NCI-H128 (cell line): ENCODE results near the gene POLG2.
"Not testable (repeated sequence)": the region's sequence is repeated elsewhere in the genome, so short reads cannot be mapped to it uniquely, and the experiment has no call there.

Source experiments
- DNase-seq: peaks from one replicate; lab custom pipeline; 2025; ENCODE audit not compliant: unreplicated experiment; lab: John Stamatoyannopoulos, UW

Gene POLG2

DNA sequence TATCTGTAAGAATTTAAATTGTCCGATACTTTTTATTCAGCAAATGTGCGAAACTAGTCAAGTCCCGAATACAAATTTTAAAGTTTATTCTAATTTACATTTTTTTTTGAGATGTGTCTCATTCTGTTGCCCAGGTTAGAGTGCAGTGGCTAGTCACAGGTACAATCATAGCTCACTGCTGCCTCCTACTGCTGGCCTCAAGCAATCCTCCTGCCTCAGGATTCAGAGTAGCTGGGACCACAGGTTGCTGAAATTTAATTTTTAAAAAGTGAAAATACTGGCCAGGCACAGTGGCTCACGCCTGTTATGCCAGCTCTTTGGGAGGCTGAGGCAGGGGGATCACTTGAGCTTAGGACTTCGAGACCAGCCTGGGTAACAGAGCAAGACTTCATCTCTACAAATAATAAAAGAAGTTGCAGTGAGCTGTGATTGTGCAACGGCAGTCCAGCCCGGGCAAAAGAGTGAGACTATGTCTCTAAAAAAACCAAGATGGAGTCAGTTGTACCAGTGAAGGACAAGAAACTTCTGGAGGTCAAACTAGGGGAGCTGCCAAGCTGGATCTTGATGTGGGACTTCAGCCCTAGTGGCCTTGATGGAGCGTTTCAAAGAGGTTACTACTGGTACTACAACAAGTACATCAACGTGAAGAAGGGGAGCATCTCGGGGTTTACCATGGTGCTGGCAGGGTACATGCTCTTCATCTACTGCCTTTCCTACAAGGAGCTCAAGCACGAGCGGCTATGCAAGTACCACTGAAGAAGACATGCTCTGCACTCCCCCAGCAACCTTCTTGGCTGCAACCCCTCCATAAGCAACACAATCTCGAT is 5.6 kb downstream of the POLG2 start:
- no peak for DNase-seq

DNA sequence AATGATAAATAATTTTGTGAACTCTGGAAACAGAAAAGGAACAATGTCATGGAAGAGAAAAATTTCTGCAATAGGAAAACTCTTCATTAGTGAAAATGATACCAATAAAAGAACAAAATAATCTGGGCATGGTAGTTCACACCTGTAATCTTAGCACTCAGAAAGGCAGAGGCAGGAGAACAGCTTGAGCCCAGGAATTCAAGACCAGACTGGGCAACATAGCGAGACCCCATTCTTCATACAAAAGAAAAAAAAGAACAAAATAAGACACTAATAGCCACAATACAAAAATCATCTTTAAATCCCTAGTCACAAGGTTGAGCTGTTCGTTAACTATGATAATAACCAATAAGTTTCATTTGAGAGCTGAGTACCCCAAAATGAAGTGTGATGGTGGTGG is 8.6 kb downstream of the POLG2 start:
- no peak for DNase-seq

DNA sequence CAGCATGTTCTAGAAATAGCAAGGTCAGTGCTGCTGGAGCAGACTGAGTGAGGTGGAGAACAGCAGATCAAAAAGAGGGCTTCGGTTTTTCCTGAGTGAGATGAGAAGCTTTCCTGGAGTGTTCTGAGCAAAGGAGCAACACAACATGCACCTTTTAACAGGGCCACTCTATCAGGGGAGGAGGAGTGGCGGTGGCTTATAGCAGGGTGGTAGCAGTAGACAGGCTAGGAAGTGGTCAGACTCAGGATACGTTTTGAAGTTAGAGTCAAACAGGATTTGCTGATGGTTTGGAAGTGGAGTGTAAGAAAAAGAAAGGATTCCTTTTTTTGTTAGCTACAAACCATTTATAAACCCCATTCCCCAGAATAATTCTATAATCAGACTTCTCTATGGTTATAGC is 12.5 kb downstream of the POLG2 start:
- DNase-seq = no peak

DNA sequence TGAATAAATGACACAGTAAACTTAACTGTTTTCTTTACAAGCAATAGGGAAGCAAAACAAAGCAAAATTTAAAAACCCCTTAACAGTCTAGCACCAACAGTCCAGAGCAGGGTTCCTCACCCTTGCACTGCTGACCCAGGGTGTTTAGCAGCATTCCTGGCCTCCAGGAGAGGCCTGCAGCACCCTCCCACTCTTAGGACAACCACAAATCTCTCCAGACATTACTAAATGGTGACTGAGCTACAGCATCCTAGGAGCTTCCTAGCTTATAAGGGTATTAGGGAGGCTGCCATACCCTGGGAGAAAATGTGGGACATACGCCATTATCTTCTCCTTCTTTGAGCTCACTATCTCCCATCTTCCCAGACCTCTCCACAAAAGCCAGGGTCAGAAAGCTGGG is 15.9 kb downstream of the POLG2 start:
- no peak for DNase-seq

DNA sequence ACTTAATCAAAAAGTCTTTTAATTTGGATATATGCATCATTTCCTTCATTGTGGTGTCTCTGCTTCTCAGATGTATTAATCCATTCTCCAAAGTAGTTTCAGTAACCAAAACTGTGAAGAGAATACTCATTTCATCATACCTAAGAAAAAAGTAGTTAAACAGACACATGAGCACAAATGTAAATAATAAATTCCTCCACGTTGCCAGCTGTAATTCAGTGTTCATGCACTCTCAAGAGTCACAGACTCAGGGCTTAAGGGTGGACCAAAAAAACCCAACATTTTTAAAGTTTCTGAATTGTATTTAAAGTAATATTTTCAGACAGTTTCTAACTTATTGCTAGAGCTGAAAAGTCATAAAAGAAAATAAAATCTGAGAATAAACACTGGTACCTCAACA is 19.0 kb downstream of the POLG2 start:
- DNase-seq = no peak

DNA sequence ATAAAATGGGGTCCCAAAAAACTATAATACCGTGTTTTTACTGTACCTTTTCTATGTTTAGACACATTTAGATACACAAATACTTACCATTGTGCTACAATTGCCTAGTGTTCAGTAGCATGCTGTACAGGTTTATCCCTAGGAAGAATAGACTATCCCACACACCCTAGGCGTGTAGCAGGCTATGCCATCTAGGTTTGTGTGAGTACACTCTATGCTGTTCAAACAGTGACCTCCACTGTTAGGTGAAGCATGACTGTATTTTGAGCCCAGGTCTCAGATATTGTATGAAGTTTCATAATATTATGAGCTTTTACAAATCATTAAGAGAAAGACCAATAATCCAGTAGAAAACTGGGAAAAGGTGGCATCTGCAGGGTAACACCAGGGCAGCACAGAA is 24.3 kb downstream of the POLG2 start:
- DNase-seq = no peak

DNA sequence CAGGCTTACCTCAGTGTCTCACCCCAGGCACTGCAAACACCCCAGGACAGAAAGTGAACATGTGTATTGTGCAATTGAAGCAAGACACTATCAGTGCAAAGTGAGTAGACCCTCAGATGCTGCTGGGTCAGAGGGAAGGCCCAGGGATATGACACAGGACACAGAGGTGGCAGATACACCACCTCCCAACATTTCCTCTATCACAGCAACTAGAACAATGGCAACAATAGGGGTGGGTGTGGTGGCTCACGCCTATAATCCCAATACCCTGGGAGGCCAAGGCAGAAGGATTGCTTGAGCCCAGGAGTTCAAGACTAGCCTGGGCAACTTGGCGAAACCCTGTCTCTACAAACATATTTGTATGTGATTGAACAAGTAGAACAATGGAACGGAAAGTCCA is 25.4 kb downstream of the POLG2 start:
- no peak for DNase-seq

DNA sequence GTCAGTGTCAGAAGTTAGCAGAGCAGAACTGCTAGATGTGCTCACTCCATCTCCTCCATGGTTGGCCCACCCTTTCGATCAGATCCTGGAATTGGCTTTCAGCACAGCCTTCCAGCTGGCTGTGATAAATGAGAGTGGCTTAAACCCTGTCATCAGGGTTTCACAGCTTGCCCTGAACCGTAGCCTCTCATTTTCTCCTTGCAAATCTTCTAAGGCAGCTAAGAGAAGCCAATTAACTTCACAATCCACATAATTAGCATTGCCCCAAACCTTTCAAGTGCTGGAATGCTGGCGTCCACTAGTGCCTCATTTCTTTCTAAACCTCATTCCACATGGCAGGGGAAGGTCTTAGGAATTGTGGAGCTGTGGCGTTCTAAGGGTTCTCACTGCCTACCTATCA is 26.2 kb downstream of the POLG2 start:
- no peak for DNase-seq

DNA sequence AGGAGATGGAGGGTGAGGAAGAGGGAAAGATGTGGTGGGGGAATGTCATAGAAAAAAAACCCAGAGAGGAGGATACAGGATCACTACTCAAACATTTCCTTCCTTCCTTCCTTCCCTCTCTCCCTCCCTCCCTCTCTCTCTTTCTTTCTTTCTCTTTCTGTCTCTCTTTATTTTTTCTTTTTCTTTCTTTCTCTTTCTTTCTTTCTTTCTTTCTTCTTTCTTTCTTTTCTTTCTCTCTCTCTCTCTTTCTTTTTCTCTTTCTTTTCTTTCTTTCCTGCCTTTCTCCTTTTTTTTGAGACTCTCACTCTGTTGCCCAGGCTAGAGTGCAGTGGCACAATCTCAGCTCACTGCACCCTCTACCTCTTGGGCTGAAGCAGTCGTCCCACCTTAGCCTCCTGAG is 30.0 kb downstream of the POLG2 start:
- DNase-seq = not testable (repeated sequence)

DNA sequence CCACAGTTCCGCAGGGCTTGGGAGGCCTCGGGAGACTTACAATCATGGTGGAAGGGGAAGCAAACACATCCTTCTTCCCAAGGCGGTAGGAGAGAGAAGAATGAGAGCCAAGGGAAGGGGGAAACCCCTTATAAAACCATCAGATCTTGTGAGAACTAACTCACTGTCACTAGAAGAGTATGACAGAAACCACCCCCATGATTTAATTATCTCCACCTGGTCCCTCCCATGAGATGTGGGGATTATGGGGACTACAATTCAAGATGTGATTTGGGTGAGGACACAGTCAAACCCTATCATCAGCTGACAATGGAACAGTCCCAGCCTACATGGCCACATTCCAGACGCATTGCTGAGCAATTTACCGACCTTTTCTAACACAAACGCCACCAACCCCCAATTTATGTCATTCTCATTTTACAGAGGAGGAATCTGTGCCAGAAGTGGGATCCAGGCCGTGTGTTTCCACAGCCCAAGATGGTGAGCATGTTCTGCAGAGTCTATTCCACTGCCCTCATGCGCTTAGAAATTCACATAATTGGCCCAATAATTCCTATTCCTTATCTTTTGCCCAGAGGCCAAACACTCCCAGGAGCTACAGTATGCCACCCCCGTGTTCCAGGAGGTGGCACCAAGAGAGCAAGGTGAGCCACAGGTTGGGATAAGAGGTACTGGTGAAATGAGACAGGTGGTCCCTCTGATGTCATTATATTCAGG is 30.7 kb downstream of the POLG2 start:
- DNase-seq = no peak

DNA sequence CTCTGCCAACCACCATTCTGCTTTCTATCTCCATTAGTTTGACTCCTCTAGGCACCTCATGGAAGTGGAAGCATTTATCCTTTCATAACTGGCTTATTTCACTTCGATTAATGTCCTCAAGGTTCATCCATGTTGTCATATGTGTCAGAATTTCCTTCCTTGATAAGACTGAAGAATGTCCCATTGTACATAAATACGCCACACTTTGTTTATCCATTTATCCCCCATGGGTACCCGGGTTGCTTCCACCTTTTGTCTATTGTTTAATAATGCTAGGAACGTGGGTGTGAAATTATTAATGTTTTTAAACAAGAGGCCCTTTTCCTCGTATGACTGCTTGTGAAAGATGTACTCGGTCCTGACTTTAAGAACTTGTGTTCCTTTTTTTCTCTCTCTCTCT is 35.1 kb downstream of the POLG2 start:
- no peak for DNase-seq

DNA sequence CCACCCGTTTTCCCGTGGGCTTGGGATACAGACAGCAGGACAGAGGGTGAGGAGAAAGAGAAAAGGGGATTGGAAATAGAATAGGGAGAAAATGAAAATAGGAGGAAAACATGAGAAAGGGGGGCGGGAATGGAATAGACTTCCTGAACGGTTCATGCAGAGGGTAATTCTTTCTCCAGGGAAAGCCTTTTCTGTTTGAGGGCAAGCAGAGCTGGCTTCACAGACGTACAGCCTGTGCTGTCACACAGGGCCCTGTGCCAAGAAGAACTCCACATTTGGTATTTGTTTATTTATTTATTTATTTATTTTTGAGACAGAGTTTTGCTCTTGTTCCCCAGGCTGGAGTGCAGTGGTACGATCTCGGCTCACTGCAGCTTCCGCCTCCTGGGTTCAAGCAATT is 35.9 kb downstream of the POLG2 start:
- DNase-seq = no peak

DNA sequence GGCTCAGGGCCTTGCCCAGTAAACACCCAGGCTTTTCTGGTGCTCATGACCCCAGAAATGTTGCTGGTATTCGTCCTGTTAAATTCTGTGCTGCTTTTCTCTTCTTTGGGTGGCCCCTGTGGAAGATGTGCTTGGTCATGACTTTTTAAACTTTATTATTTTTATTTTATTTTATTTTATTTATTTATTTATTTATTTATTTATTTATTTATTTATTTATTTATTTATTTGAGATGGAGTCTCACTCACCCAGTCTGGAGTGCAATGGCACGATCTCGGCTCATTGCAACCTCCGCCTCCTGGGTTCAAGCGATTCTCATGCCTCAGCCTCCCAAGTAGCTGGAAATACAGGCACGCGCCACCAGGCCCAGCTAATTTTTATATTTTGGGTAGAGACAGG is 37.0 kb downstream of the POLG2 start:
- not testable (repeated sequence) for DNase-seq

DNA sequence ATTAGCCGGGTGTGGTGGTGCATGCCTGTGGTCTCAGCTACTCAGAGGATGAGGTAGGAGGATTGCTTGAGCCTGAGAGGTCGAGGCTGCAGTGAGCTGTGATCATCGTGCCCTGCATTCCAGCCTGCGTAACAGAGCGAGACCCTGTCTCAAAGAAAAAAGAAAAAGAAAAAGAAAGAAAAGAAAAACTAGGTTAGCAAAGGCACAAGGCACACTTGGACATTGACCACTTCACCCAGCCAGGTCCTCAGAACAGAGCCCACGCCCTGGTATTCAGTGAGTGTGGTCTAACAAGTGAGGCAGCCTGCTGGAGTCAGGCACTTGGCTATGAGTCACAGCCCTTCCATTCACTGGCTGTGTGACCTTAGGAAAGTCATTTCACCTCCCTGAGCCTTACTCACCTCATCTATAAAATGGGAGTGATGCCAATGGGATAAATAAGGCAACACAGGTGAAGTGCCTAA is 37.5 kb downstream of the POLG2 start:
- DNase-seq = no peak

DNA sequence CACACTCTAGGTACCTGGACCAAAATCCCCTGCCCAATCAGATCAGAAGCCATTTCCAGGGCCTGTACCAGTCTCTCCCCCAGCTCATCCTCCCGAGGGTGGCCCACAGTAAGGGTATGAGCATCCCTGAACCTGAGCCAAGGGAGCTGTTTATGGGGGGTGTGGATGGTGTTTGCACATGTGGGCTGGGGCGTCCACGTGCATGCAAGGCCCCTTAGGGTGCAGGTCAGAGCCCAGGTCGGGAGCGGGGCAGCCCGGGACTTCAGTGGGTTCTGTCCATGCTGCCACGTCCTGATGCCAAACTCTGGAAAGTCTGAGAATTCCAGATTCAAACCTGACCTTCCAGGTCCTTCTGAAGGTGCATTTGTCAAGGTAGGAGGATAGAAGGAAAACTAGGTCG is 38.1 kb downstream of the POLG2 start:
- DNase-seq = no peak

DNA sequence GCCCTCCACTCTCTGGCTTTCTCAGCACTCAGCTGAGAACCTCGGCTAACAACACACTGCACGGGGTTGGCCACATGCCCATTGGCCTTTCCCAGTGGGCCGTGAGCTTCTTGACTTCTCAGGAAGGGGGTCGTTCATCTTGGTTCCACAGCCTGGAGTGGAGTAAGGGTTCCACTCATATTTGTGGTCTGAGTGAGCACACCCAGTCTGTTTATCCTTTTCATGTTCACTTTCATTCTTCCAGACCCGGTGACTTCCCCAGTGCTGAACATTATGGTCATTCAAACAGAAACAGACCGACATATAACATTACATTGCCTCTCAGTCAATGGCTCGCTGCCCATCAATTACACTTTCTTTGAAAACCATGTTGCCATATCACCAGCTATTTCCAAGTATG is 39.7 kb downstream of the POLG2 start:
- no peak for DNase-seq

DNA sequence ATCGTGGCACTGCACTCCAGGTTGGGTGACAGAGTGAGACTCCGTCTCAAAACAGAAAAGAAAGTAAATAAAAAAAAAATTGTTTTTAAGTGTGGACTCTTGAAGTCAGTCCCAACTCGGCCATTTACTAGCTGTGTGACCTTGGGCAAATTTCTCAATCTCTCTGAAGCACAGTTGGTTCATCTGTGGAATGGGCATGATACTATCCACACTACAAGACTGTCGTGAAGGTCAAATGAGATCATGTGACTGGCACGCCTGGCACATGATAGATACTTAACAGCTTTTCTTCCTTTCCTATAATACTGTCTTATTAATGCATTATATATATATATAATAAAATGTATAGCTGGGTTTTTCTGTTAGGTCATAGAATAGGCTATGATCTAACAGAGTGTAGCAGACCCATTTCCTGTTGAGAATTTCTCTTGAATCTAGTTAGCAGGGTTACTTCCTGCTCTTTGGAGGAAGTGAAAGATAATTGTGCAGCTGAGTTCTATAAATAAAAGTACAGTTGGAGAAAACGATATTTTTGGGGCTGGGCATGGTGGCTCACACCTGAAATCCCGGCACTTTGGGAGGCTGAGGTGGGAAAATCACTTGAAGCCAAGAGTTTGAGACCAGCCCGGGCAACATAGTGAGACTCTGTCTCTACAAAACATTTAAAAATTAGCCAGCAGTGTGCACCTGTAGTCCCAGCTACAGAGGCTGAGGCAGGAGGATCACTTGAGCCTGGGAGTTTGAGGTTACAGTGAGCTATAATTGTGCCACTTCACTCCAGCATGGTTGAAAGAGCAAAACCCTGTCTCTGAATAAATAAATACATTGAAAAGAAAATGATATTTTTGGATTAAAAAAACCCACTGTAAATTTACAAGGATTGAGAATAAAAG is 40.6 kb downstream of the POLG2 start:
- DNase-seq = no peak

DNA sequence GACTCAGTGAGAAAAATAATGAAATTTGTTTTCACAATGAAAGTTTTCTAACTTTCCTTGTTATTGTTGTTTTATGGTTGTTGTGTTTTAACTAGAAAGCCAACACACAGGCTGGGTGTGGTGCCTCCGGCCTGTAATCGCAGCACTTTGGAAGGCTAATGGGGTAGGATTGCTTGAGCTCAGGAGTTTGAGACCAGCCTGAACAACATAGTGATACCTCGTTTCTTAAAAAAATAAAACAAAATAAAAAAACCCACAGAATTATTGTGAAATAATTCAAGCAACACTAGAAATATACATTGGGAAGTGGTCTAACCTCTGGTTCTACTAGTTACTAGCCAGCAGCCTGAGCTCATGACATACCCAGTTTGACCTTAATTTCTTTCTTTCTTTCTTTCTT is 47.3 kb downstream of the POLG2 start:
- DNase-seq = no peak

DNA sequence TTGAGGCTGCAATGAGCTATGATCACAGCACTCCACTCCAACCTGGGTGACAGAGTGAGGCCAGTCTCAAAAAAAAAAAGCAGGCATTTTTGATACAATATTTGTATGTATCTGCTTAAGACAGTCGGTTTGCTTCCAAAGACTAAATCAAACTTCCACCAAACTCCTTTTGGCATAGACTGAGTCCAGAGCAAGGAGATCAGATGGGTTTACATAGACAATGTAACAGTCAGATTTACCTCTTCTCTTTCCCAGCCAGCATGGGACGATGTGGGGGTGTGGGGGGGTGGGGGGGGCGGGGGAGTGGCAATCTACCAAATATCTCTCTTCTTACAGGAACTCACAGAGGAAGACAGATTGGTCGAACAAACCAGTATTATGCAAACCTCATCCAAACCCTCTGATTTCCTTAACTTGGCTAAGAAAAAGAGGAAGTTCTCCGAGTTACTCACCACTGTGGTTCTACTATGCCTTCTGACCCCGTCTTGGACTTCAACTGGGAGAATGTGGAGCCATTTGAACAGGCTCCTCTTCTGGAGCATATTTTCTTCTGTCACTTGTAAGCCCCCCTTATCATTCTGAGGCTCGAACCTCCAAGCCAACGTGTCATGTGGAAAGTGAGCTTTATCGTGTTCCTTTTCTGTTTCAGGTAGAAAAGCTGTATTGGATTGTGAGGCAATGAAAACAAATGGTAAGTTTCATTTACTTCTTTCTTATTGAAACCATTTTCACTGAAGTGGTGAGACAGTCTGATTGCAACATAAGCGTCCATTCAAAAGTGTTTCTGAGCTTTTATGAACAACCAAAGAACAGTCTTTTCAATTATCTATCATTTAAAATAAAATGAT is 48.0 kb downstream of the POLG2 start, which contains the start of gene MILR1:
Gene MILR1 (plus strand): TSS at position 451 of the 848 bp plus-strand sequence. CDS start 54 bp downstream, at position 505.
- DNase-seq = no peak

DNA sequence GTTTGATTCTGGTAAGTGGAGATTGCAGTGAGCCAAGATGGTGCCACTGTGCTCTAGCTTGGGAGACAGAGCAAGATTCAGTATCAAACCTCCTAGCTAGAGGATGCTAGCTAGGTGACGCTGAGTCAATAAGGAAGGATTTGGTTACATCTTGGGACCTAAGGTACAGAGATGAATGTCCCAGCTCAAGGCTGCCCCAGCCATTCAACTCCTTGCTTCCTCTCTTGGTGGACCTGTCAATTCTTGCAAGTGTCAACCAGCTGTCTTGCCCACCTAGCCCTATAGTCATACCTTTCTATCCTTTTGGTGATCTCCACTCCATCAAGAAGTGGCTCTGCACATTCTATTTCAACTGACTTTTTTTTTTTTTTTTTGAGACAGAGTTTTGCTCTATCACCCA is 49.3 kb downstream of the POLG2 start:
- DNase-seq = no peak
